RWPE1 (cell line): Measurements from ENCODE around the gene RGS4.
A peak's percentile ranks its signal among the peaks of the same experiment; 100 is the strongest.

Source experiments
- CTCF ChIA-PET: fragments of 350-600 bp; sonication (Branson Sonifier 250); formaldehyde crosslinking; extraction: SDS; loops from one replicate; lab custom pipeline; 2021; lab: Yijun Ruan, JAX
- POLR2A ChIA-PET: fragments of 400-600 bp; formaldehyde crosslinking; extraction: SDS; loops from one replicate; lab custom pipeline; 2020; ENCODE audit warnings: antibody characterized with exemption; ENCODE audit not compliant: low non-redundant PET; lab: Yijun Ruan, JAX
- DNase-seq: peaks from one replicate; pipeline ENCODE4 v3.0.0; 2012; ENCODE audit warnings: low spot score
- H3K27ac ChIP-seq: fragments of 450-650 bp; 2 replicates; pipeline ENCODE4 v1.5.1; 2017
- CTCF ChIP-seq: fragments of 450-650 bp; conservative IDR thresholded peaks from 2 replicates; pipeline ENCODE4 v1.5.1; 2017; ENCODE audit warnings: low read depth, mild to moderate bottlenecking

The RGS4 gene

GRCh38 chr1:163069142-163069541 is at the start of gene RGS4:
RGS4 (plus strand) TSS chr1:163069361; CDS start chr1:163069485, 124 bp downstream.
- no peak for TF ChIP-seq CTCF
- H3K27ac ChIP-seq, result no peak within 1 kb of the TSS
- POLR2A ChIA-PET, result no interaction called here
- DNase-seq, result peak; percentile 22
- CTCF ChIA-PET, result interaction anchor here (0.8 to 2.2 kb wide), 7 partner anchors 9 to 246 kb away, joined by 3 to 17 read pairs (median 4); no protein-coding TSS in a partner anchor

- TF ChIP-seq CTCF, result no peak
- ChIA-PET CTCF (no interaction called here), POLR2A (no interaction called here)
- DNase-seq, result no peak
- no peak overlapping the region for H3K27ac ChIP-seq
Observed at GRCh38 chr1:163022129-163022528, 47.0 kb upstream of the RGS4 start.

- CTCF ChIA-PET, result interaction anchor here (0.6 kb wide), 1 partner anchor 166 kb away, joined by 4 read pairs; no protein-coding TSS in a partner anchor
- no peak overlapping the region for H3K27ac ChIP-seq
- POLR2A ChIA-PET, result no interaction called here
- TF ChIP-seq CTCF, result no peak
- DNase-seq, result no peak
Observed at GRCh38 chr1:163027610-163028009, 41.6 kb upstream of the RGS4 start.

- POLR2A ChIA-PET, result no interaction called here
- CTCF ChIA-PET, result interaction anchor here (0.7 kb wide), 1 partner anchor 41 kb away, joined by 5 read pairs; no protein-coding TSS in a partner anchor
- DNase-seq, result no peak
- no peak overlapping the region for H3K27ac ChIP-seq
- no peak for TF ChIP-seq CTCF
Observed at GRCh38 chr1:163029901-163030300, 39.3 kb upstream of the RGS4 start.

- CTCF ChIA-PET, result no interaction called here
- no peak for TF ChIP-seq CTCF
- peak; percentile 87 for DNase-seq
- POLR2A ChIA-PET, result no interaction called here
- H3K27ac ChIP-seq, result peak overlapping the region; percentile 66; the same call in 1 of the 2 replicates
Observed at GRCh38 chr1:163035446-163036249, 33.5 kb upstream of the RGS4 start.

- no peak for DNase-seq
- no peak for TF ChIP-seq CTCF
- POLR2A ChIA-PET, result no interaction called here
- CTCF ChIA-PET, result no interaction called here
- no peak overlapping the region for H3K27ac ChIP-seq
Observed at GRCh38 chr1:163036671-163037070, 32.5 kb upstream of the RGS4 start.
